SK-N-SH (cell line): ENCODE results near the gene WRNIP1. TPM values are rescaled to one million over a fixed set of nuclear protein-coding genes. Genes with fewer than 3 reads are reported as not detected.

Experiments
- CTCF ChIA-PET: fragments of 300-600, 350-600 bp; formaldehyde crosslinking; extraction: SDS; loops from one replicate; lab custom pipeline; 2021; lab: Yijun Ruan, JAX
- POLR2A ChIA-PET: fragments of 350-600 bp; sonication (Branson Sonifier 250); formaldehyde crosslinking; extraction: SDS; loops from one replicate; lab custom pipeline; 2020; ENCODE audit warnings: antibody characterized with exemption, inconsistent platforms; lab: Yijun Ruan, JAX
- DNase-seq: peaks from one replicate; pipeline ENCODE4 v3.0.0; 2012
- H2AFZ ChIP-seq: fragments of 200-600 bp; sonication (generic); 2 replicates; pipeline ENCODE4 v1.8.1; 2016; ENCODE audit warnings: antibody characterized with exemption, mild to moderate bottlenecking, low read depth
- H3F3A ChIP-seq: fragments of 200-600 bp; sonication (generic); replicated peaks from 2 replicates; pipeline ENCODE3; 2016; ENCODE audit warnings: antibody characterized with exemption, mild to moderate bottlenecking; ENCODE audit not compliant: insufficient read depth
- H3K27ac ChIP-seq, 2 experiments: fragments of 200-500 bp in 1 of 2; fragments of 200-600 bp in 1 of 2; sonication (Bioruptor generic) in 1 of 2; sonication (generic), shearing (Covaris generic) in 1 of 2; 2 replicates each; pipeline versions ENCODE4 v1.5.1 to v1.6.1; 2014 to 2016; ENCODE audit warnings: low read depth in 2 of 2, inconsistent platforms in 1 of 2, low read length in 1 of 2, mild to moderate bottlenecking in 1 of 2, mixed read lengths in 1 of 2
- H3K27me3 ChIP-seq: fragments of 200-600 bp; sonication (generic), shearing (Covaris generic); 2 replicates; pipeline ENCODE4 v1.6.1; 2016; ENCODE audit warnings: mixed run types; ENCODE audit not compliant: insufficient read depth
- H3K36me3 ChIP-seq, 2 experiments: fragments of 200-500 bp in 1 of 2; fragments of 200-600 bp in 1 of 2; sonication (Bioruptor generic) in 1 of 2; sonication (generic) in 1 of 2; replicated peaks in 1 of 2; 2 replicates each; pipeline versions ENCODE3 to v1.5.1; 2014 to 2016; ENCODE audit warnings: low read length in 1 of 2, mild to moderate bottlenecking in 1 of 2; ENCODE audit not compliant: insufficient read depth in 2 of 2, control insufficient read depth in 1 of 2
- H3K4me1 ChIP-seq, 2 experiments: fragments of 200-500 bp in 1 of 2; fragments of 200-600 bp in 1 of 2; sonication (Bioruptor generic) in 1 of 2; sonication (generic), shearing (Covaris generic) in 1 of 2; 2 replicates each; pipeline versions ENCODE4 v1.5.1 to v1.6.1; 2014 to 2016; ENCODE audit warnings: low read depth in 1 of 2, low read length in 1 of 2, mixed run types in 1 of 2; ENCODE audit not compliant: insufficient read depth in 2 of 2, control insufficient read depth in 1 of 2
- H3K4me2 ChIP-seq: fragments of 200-600 bp; sonication (generic), shearing (Covaris generic); 2 replicates; pipeline ENCODE4 v1.6.1; 2017; ENCODE audit warnings: mixed run types
- H3K4me3 ChIP-seq, 2 experiments: fragments of 200-500 bp in 1 of 2; fragments of 200-600 bp in 1 of 2; sonication (Bioruptor generic) in 1 of 2; sonication (generic), shearing (Covaris generic) in 1 of 2; 2 replicates each; pipeline versions ENCODE4 v1.5.1 to v1.8.1; 2014 to 2016; ENCODE audit warnings: low read depth in 2 of 2, inconsistent platforms in 1 of 2, low read length in 1 of 2, mild to moderate bottlenecking in 1 of 2, mixed read lengths in 1 of 2, moderate library complexity in 1 of 2
- H3K79me2 ChIP-seq: fragments of 200-600 bp; sonication (generic); 2 replicates; pipeline ENCODE4 v1.8.1; 2017; ENCODE audit warnings: mild to moderate bottlenecking; ENCODE audit not compliant: insufficient read depth
- H3K9ac ChIP-seq: fragments of 200-600 bp; sonication (generic); 2 replicates; pipeline ENCODE4 v1.6.1; 2017; ENCODE audit warnings: mixed run types
- H3K9me2 ChIP-seq: fragments of 200-600 bp; sonication (generic); 2 replicates; pipeline ENCODE4 v1.6.1; 2017; ENCODE audit warnings: mixed run types
- H3K9me3 ChIP-seq: fragments of 200-600 bp; sonication (generic); 2 replicates; pipeline ENCODE4 v1.6.1; 2017; ENCODE audit warnings: mixed run types, mild to moderate bottlenecking, moderate library complexity
- H4K20me1 ChIP-seq: fragments of 200-600 bp; sonication (generic); 2 replicates; pipeline ENCODE4 v1.6.1; 2017; ENCODE audit warnings: mild to moderate bottlenecking, mixed run types; ENCODE audit not compliant: insufficient read depth
- CHD2 ChIP-seq: fragments of 150-350 bp; IDR thresholded peaks from 2 replicates; pipeline ENCODE4 v1.6.1; 2018; ENCODE audit warnings: low read length; ENCODE audit not compliant: partially characterized antibody
- CTCF ChIP-seq: fragments of 200-600 bp; sonication (generic); IDR thresholded peaks from 2 replicates; pipeline ENCODE4 v1.6.1; 2017; ENCODE audit warnings: antibody characterized with exemption, mild to moderate bottlenecking, moderate library complexity
- EP300 ChIP-seq, 2 experiments: IDR thresholded peaks; 2 replicates each; pipeline versions ENCODE4 v1.4.0 to v1.6.1; 2012; ENCODE audit warnings: borderline replicate concordance in 1 of 2, low read depth in 1 of 2, low read length in 1 of 2
- GATA2 ChIP-seq: sonication (generic); formaldehyde crosslinking; IDR thresholded peaks from 2 replicates; pipeline ENCODE4 v1.5.0; 2020; ENCODE audit warnings: mild to moderate bottlenecking, missing genetic modification reagents
- JUND ChIP-seq: IDR thresholded peaks from 2 replicates; pipeline ENCODE4 v1.4.0; 2012
- MXI1 ChIP-seq: IDR thresholded peaks from 2 replicates; pipeline ENCODE4 v1.6.1; 2012; ENCODE audit warnings: mild to moderate bottlenecking, low read depth, low read length, improper control_type of control experiment
- NFIC ChIP-seq: IDR thresholded peaks from 2 replicates; pipeline ENCODE4 v1.4.0; 2012; ENCODE audit warnings: borderline replicate concordance
- PBX3 ChIP-seq: IDR thresholded peaks from 2 replicates; pipeline ENCODE4; 2012
- RAD21 ChIP-seq: IDR thresholded peaks from 2 replicates; pipeline ENCODE4 v1.6.1; 2012; ENCODE audit warnings: mild to moderate bottlenecking, low read length
- REST ChIP-seq: IDR thresholded peaks from 2 replicates; pipeline ENCODE4 v1.6.1; 2012; ENCODE audit warnings: mild to moderate bottlenecking, low read depth, low read length, moderate library complexity
- RFX5 ChIP-seq: IDR thresholded peaks from 2 replicates; pipeline ENCODE4 v1.6.1; 2012; ENCODE audit warnings: mild to moderate bottlenecking, improper control_type of control experiment, low read length
- TAF1 ChIP-seq: IDR thresholded peaks from 2 replicates; pipeline ENCODE4 v1.6.1; 2012; ENCODE audit warnings: low read depth, mild to moderate bottlenecking, low read length, moderate library complexity, borderline replicate concordance
- TCF12 ChIP-seq: IDR thresholded peaks from 2 replicates; pipeline ENCODE4 v1.4.0; 2012
- USF1 ChIP-seq: IDR thresholded peaks from 2 replicates; pipeline ENCODE4 v1.4.0; 2012; ENCODE audit warnings: low read depth, borderline replicate concordance
- YY1 ChIP-seq: IDR thresholded peaks from 2 replicates; pipeline ENCODE4 v1.4.0; 2012; ENCODE audit warnings: low read depth, mild to moderate bottlenecking
- WGBS: methylation state at CpG from one replicate; pipeline ENCODE4 v1.1.6; 2017; ENCODE audit warnings: low lambda C conversion rate; 5-methylcytosine and 5-hydroxymethylcytosine counted together
- polyA plus RNA-seq, 3 experiments: library from polyadenylated mRNA; depleted of rRNA; stranded (reverse); fragments of >200 nt; gene quantifications; 2 replicates each; pipeline ENCODE4 v1.2.3, GENCODE V29; 2012

Gene WRNIP1
- polyA plus RNA-seq, 1 of the 3 experiments (the other 2 are of a cell fraction), result 47.5 TPM

- 90% methylated on average over 4 of the region's 4 CpGs for WGBS
- H3K9ac ChIP-seq, result no peak overlapping the region
- peaks cover 42 to 65% of the 10 kb centered on the region in 2 experiments for H3K36me3 ChIP-seq
- DNase-seq, result peak; percentile 42
- no peak for TF ChIP-seq TCF12
- TF ChIP-seq RAD21, result no peak
- no peak for TF ChIP-seq NFIC
- no peak for TF ChIP-seq REST
- no peak for TF ChIP-seq TAF1
- no peak for TF ChIP-seq GATA2 (CRISPR knock-in tag)
- TF ChIP-seq CTCF, result no peak
- TF ChIP-seq USF1, result no peak
- no peak for TF ChIP-seq CHD2
- no peak for TF ChIP-seq MXI1
- TF ChIP-seq JUND, result no peak
- no peak for TF ChIP-seq EP300 (IDR thresholded peaks at IDR 0.05; ENCODE audit: borderline replicate concordance in 1 of 2, low read depth in 1 of 2, low read length in 1 of 2)
- TF ChIP-seq YY1, result no peak
- TF ChIP-seq PBX3, result no peak
- no peak for TF ChIP-seq RFX5
- H3K4me2 ChIP-seq, result no peak overlapping the region
- peaks cover 13 to 31% of the 10 kb centered on the region in 2 experiments; a peak in 3 of 4 replicates for H3K4me1 ChIP-seq
- H2AFZ ChIP-seq, result no peak overlapping the region
- POLR2A ChIA-PET, result interaction anchor here (0.5 kb wide), 1 partner anchor 1239 kb away, joined by 3 read pairs; no protein-coding TSS in a partner anchor
- H4K20me1 ChIP-seq, result peaks cover 52% of the 10 kb centered on the region
- no peaks in the 10 kb centered on the region for H3K9me2 ChIP-seq
- CTCF ChIA-PET, result interaction anchor here (0.7 to 6.8 kb wide), 8 partner anchors 10 to 163 kb away, joined by 3 to 33 read pairs (median 5); partner anchors contain the start of gene MYLK4
- H3K27ac ChIP-seq, result no peak overlapping the region
- H3F3A ChIP-seq, result no peaks in the 10 kb centered on the region
- no peak overlapping the region for H3K4me3 ChIP-seq
- H3K27me3 ChIP-seq, result no peaks in the 10 kb centered on the region
- H3K79me2 ChIP-seq, result peaks cover 100% of the 10 kb centered on the region
- no peaks in the 10 kb centered on the region for H3K9me3 ChIP-seq
Observed at GRCh38 chr6:2771079-2771478, 5.9 kb downstream of the WRNIP1 start.
